ENCODE data around the gene TTLL11.

The TTLL11 gene

DNA sequence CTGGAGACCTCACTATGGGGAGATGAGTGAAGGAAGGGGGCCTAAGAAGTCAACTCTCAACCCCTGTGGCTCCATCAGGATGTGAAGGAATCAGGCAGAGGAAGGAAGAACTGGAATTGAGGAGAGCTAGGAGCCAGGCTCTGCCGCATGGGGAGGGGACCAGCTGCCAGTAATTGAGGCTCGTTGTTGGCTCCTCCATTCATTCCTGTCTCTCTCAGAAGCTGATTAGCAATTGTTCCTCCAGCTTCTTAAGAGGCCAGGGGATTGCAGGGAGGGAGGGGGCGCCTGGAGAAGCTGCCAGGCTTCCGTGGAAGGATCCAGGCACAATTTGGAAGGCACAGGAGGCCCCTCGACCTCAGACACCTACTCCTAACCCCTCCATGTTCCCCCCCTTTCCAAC is 20.5 kb upstream of the TTLL11 start:
- H3K4me1 ChIP-seq (ENCODE audit: insufficient read depth, poor library complexity, severe bottlenecking), result no peaks in the 10 kb centered on the region
- H3K27ac ChIP-seq (ENCODE audit: poor library complexity, severe bottlenecking), result no peak overlapping the region
- ATAC-seq (ENCODE audit: low read depth) (no peak), DNase-seq (ENCODE audit: low spot score) (no peak)
- TF ChIP-seq, protein P1, sequence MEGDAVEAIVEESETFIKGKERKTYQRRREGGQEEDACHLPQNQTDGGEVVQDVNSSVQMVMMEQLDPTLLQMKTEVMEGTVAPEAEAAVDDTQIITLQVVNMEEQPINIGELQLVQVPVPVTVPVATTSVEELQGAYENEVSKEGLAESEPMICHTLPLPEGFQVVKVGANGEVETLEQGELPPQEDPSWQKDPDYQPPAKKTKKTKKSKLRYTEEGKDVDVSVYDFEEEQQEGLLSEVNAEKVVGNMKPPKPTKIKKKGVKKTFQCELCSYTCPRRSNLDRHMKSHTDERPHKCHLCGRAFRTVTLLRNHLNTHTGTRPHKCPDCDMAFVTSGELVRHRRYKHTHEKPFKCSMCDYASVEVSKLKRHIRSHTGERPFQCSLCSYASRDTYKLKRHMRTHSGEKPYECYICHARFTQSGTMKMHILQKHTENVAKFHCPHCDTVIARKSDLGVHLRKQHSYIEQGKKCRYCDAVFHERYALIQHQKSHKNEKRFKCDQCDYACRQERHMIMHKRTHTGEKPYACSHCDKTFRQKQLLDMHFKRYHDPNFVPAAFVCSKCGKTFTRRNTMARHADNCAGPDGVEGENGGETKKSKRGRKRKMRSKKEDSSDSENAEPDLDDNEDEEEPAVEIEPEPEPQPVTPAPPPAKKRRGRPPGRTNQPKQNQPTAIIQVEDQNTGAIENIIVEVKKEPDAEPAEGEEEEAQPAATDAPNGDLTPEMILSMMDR (IDR thresholded peaks at IDR 0.05; ENCODE audit: poor library complexity, severe bottlenecking), result no peak
- H3K36me3 ChIP-seq (ENCODE audit: low read depth), result no peaks in the 10 kb centered on the region
- no peaks in the 10 kb centered on the region for H3K9me3 ChIP-seq (ENCODE audit: severe bottlenecking)
- no peak overlapping the region for H3K4me3 ChIP-seq (ENCODE audit: severe bottlenecking)
- H3K27me3 ChIP-seq (ENCODE audit: insufficient read depth, poor library complexity, severe bottlenecking), result no peaks in the 10 kb centered on the region

DNA sequence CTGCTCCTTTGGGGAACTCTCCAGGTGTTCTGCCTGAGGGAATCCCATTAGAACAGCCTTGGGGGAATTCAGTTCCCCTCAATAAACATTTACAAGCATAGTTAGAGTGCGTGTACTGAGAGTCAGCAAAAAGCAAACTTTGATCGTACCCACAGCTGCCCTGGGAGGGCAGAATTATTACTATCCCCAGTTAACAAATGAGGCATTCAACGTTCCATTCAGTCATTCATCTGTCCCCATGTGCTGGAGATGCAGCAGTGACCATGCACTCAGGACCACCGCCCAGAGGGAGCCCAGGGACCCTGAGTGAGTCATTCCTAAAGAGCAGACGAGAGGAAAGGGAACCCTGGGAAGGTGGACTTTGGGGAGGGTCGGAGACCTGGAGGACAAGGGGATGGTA is 19.1 kb upstream of the TTLL11 start:
- no peak overlapping the region for H3K27ac ChIP-seq (ENCODE audit: poor library complexity, severe bottlenecking)
- no peak for DNase-seq (ENCODE audit: low spot score)

DNA sequence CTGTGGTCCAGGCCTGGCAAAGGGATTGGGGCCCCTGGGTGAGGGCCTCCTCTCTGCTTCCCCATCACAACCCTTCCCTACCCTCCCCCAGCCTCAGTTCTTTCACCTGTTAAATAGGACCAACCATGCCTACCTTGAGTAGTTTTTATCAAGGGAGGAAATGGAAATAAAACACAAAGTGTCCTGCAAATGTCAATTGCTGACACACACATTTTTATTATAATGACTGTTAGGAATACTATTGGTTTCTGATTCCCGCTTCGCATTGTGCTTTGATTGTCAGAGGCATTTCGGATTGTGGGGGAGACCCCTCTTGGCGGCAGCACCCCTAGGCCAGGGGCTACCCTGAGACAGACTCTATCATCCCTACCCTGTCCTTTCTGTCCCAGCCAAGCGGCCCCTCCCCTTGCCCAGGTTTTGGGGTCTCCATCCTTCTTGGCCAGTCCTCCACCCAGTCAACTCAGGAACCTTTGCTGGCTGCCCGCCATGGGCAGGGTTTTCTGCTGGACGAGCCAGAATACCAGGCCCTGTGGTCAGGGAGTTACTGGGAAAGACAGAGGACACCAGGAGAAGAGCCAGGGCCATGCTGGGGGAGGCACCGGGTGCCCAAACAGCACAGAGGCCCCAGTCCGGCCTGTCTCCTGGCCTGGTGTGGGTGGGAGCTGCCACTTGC is 18.4 kb upstream of the TTLL11 start:
- no peak overlapping the region for H3K4me3 ChIP-seq (ENCODE audit: severe bottlenecking)
- no peaks in the 10 kb centered on the region for H3K4me1 ChIP-seq (ENCODE audit: insufficient read depth, poor library complexity, severe bottlenecking)
- H3K9me3 ChIP-seq (ENCODE audit: severe bottlenecking), result no peaks in the 10 kb centered on the region
- no peak overlapping the region for H3K27ac ChIP-seq (ENCODE audit: poor library complexity, severe bottlenecking)
- H3K36me3 ChIP-seq (ENCODE audit: low read depth), result no peaks in the 10 kb centered on the region
- ATAC-seq (ENCODE audit: low read depth) (no peak), DNase-seq (ENCODE audit: low spot score) (no peak)
- no peaks in the 10 kb centered on the region for H3K27me3 ChIP-seq (ENCODE audit: insufficient read depth, poor library complexity, severe bottlenecking)
- TF ChIP-seq, protein P1 (IDR thresholded peaks at IDR 0.05; ENCODE audit: poor library complexity, severe bottlenecking), result no peak

More for the DNA sequence above, 19.1 kb upstream of the TTLL11 start:
- no peak for ATAC-seq (ENCODE audit: low read depth)
- no peaks in the 10 kb centered on the region for H3K4me1 ChIP-seq (ENCODE audit: insufficient read depth, poor library complexity, severe bottlenecking)
- H3K27me3 ChIP-seq (ENCODE audit: insufficient read depth, poor library complexity, severe bottlenecking), result no peaks in the 10 kb centered on the region
- H3K9me3 ChIP-seq (ENCODE audit: severe bottlenecking), result no peaks in the 10 kb centered on the region
- no peaks in the 10 kb centered on the region for H3K36me3 ChIP-seq (ENCODE audit: low read depth)
- TF ChIP-seq, protein P1 (IDR thresholded peaks at IDR 0.05; ENCODE audit: poor library complexity, severe bottlenecking), result no peak
- H3K4me3 ChIP-seq (ENCODE audit: severe bottlenecking), result no peak overlapping the region

DNA sequence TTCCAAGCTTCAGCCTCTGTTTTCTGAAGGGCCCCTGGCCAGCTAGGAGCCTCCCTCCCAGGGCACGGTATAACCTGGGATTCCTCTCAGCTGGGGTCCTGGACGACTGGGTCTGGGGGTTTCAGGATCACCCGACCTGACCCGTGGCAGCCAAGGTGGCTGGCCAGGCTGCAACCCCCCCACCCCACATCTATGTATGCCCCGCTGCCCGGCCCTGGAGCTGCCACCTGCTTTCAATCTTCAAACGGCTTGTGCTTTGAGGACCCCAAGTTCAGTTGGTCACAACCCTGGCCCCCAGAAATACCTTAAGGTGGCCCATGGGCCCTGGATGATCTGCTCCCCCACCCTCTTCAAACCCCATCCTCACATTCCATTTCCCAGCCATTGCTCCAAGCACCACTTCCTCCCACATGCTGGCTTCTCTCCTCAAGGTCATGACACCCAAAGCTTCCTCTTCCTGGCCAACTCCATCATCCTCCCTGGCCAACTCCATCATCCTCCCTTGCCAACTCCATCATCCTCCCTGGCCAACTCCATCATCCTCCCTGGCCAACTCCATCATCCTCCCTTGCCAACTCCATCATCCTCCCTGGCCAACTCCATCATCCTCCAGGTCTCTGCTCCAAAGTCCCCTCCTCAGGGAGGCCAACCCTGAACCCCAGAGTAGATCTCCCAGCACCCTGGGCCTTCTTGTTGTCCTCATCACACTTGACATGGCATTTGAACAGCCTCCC is 17.2 kb upstream of the TTLL11 start:
- no peaks in the 10 kb centered on the region for H3K36me3 ChIP-seq (ENCODE audit: low read depth)
- DNase-seq (ENCODE audit: low spot score) (no peak), ATAC-seq (ENCODE audit: low read depth) (no peak)
- no peaks in the 10 kb centered on the region for H3K4me1 ChIP-seq (ENCODE audit: insufficient read depth, poor library complexity, severe bottlenecking)
- no peak overlapping the region for H3K27ac ChIP-seq (ENCODE audit: poor library complexity, severe bottlenecking)
- no peaks in the 10 kb centered on the region for H3K27me3 ChIP-seq (ENCODE audit: insufficient read depth, poor library complexity, severe bottlenecking)
- H3K4me3 ChIP-seq (ENCODE audit: severe bottlenecking), result no peak overlapping the region
- no peaks in the 10 kb centered on the region for H3K9me3 ChIP-seq (ENCODE audit: severe bottlenecking)
- TF ChIP-seq, protein P1 (IDR thresholded peaks at IDR 0.05; ENCODE audit: poor library complexity, severe bottlenecking), result no peak

Data from RWPE2 (cell line).